GM12878 (cell line): Measurements from ENCODE around the gene CD164. TPM values are rescaled to one million over a fixed set of nuclear protein-coding genes. Genes with fewer than 3 reads are reported as not detected.

Experiments used
- ATF2 ChIP-seq: IDR thresholded peaks from 2 replicates; pipeline ENCODE4 v1.6.1; 2012; ENCODE audit warnings: low read length, inconsistent platforms
- BCL3 ChIP-seq: IDR thresholded peaks from 2 replicates; pipeline ENCODE4 v1.6.1; 2011; ENCODE audit warnings: borderline replicate concordance, low read depth, mild to moderate bottlenecking, moderate library complexity, low read length; ENCODE audit not compliant: insufficient read depth, poor library complexity, severe bottlenecking
- ETV6 ChIP-seq, 2 experiments: fragments of 450-650 bp in 1 of 2; IDR thresholded peaks in 1 of 2; conservative IDR thresholded peaks in 1 of 2; 2 replicates each; pipeline ENCODE4 v1.6.1; 2014; ENCODE audit warnings: antibody characterized with exemption in 1 of 2, borderline replicate concordance in 1 of 2, low read depth in 1 of 2, mild to moderate bottlenecking in 1 of 2, moderate library complexity in 1 of 2
- HDAC6 ChIP-seq: fragments of 200-600 bp; sonication (generic); IDR thresholded peaks from one replicate; pipeline ENCODE4 v1.8.0; 2017; ENCODE audit warnings: antibody characterized with exemption; ENCODE audit not compliant: unreplicated experiment
- HSF1 ChIP-seq: fragments of 150-350 bp; IDR thresholded peaks from 2 replicates; pipeline ENCODE4 v1.6.1; 2014; ENCODE audit warnings: mild to moderate bottlenecking, low read depth, low read length
- IRF5 ChIP-seq: fragments of 450-650 bp; IDR thresholded peaks from 2 replicates; pipeline ENCODE4 v1.6.1; 2017; ENCODE audit warnings: borderline replicate concordance
- KAT2A ChIP-seq: conservative IDR thresholded peaks from 2 replicates; pipeline ENCODE4 v1.6.1; 2011; ENCODE audit warnings: low read depth, low read length; ENCODE audit not compliant: control insufficient read depth
- LARP7 ChIP-seq: fragments of 450-650 bp; IDR thresholded peaks from 2 replicates; pipeline ENCODE4 v1.6.1; 2017; ENCODE audit warnings: mild to moderate bottlenecking
- MTA2 ChIP-seq: fragments of 450-650 bp; IDR thresholded peaks from 2 replicates; pipeline ENCODE4 v1.6.1; 2016; ENCODE audit warnings: low read depth, mild to moderate bottlenecking, moderate library complexity
- NBN ChIP-seq: fragments of 450-650 bp; IDR thresholded peaks from 2 replicates; pipeline ENCODE4 v1.6.1; 2016
- NR2C2 ChIP-seq: IDR thresholded peaks from 2 replicates; pipeline ENCODE4 v1.6.1; 2011; ENCODE audit warnings: borderline replicate concordance, low read depth; ENCODE audit not compliant: control insufficient read depth, insufficient read length
- PML ChIP-seq: IDR thresholded peaks from 2 replicates; pipeline ENCODE4 v1.6.1; 2012; ENCODE audit warnings: low read length, inconsistent platforms
- PRDM15 ChIP-seq: fragments of 450-650 bp; formaldehyde crosslinking; IDR thresholded peaks from 2 replicates; pipeline ENCODE4 v1.4.0; 2020; ENCODE audit warnings: mild to moderate bottlenecking, moderate library complexity
- RCOR1 ChIP-seq: conservative IDR thresholded peaks from 2 replicates; pipeline ENCODE4 v1.6.1; 2012; ENCODE audit warnings: low read depth, low read length, improper control_type of control experiment
- RELA ChIP-seq: fragments of 450-650 bp; IDR thresholded peaks from 2 replicates; pipeline ENCODE4 v1.8.0; 2014; ENCODE audit warnings: borderline replicate concordance; ENCODE audit not compliant: partially characterized antibody
- RFX5 ChIP-seq: IDR thresholded peaks from 2 replicates; pipeline ENCODE4 v1.6.1; 2011; ENCODE audit warnings: low read depth, low read length, improper control_type of control experiment
- SREBF1 ChIP-seq: IDR thresholded peaks from 2 replicates; pipeline ENCODE4 v1.6.1; 2012; ENCODE audit warnings: mild to moderate bottlenecking, low read length
- STAT1 ChIP-seq: fragments of 450-650 bp; conservative IDR thresholded peaks from 2 replicates; pipeline ENCODE4 v1.6.1; 2014; ENCODE audit warnings: antibody characterized with exemption, mild to moderate bottlenecking
- YY1 ChIP-seq: IDR thresholded peaks from 2 replicates; pipeline ENCODE4 v1.6.1; 2011; ENCODE audit warnings: low read depth, mild to moderate bottlenecking, low read length
- ZNF622 ChIP-seq: fragments of 450-650 bp; IDR thresholded peaks from 2 replicates; pipeline ENCODE4 v1.6.1; 2017; ENCODE audit warnings: mild to moderate bottlenecking, inconsistent platforms
- polyA plus RNA-seq, 11 experiments: library from polyadenylated mRNA; depleted of rRNA in 4 of 11; unstranded in 6 of 11; stranded (reverse) in 5 of 11; fragments of >200 nt; fragmentation: Nextera tagmentation in 4 of 11; fragmentation: Illumina TruSeq in 1 of 11; extraction: Ambion mirVana in 4 of 11; extraction: Trizol in 1 of 11; gene quantifications; 1 replicate in 1 of 11; 2 replicates in 10 of 11; pipeline versions ENCODE4 v1.2.1 to v1.2.3, GENCODE V29; 2011 to 2016; ENCODE audit warnings: inconsistent platforms in 2 of 11, missing spikeins in 2 of 11, low read depth in 1 of 11
- total RNA-seq, 4 experiments: library from RNA; depleted of rRNA in 3 of 4; stranded (reverse); fragments of >200 nt in 3 of 4; fragmentation: Illumina TruSeq in 1 of 4; extraction: Trizol in 1 of 4; gene quantifications; 2 replicates each; pipeline versions ENCODE4 v1.2.1 to v1.2.3, GENCODE V29; 2013 to 2021

Gene CD164
- total and polyA plus RNA-seq, 10 of the 15 experiments (the other 5 are each of a cell fraction or from before 2014, with no cell fraction given), result 145 to 447 (median 211) TPM

- TF ChIP-seq BCL3, result peak; percentile 3
- TF ChIP-seq KAT2A, result no peak
- peak; percentile 91 for TF ChIP-seq YY1
- no peak for TF ChIP-seq RCOR1
- no peak; the same call in 1 of the 2 replicates for TF ChIP-seq ATF2
- 0 out of 2 replicates have a peak, but pooled peaks have one; percentile 19 for TF ChIP-seq PRDM15
- TF ChIP-seq RELA, result no peak
- peak; percentile 92 for TF ChIP-seq LARP7
- TF ChIP-seq HDAC6, result peak; percentile 27
- TF ChIP-seq RFX5, result no peak
- TF ChIP-seq ETV6 (conservative IDR thresholded peaks at IDR 0.05 in 1 of 2, IDR thresholded peaks at IDR 0.05 in 1 of 2; ENCODE audit: borderline replicate concordance in 1 of 2, low read depth in 1 of 2), result peak in 1 of 2 experiments; percentile 80; a peak in 2 of 4 replicates
- peak; percentile 26; the same call in 1 of the 2 replicates for TF ChIP-seq PML
- no peak for TF ChIP-seq NR2C2
- no peak for TF ChIP-seq HSF1
- no peak for TF ChIP-seq MTA2
- no peak for TF ChIP-seq STAT1
- TF ChIP-seq IRF5, result no peak
- TF ChIP-seq NBN, result no peak
- no peak for TF ChIP-seq ZNF622
- no peak for TF ChIP-seq SREBF1
Observed at GRCh38 chr6:109381747-109382575, at the start of gene CD164 (continued).
